ENCODE measurements around the gene LIM2. TPM values are rescaled to one million over a fixed set of nuclear protein-coding genes. Genes with fewer than 3 reads are reported as not detected.

The LIM2 gene
- total and polyA plus RNA-seq, 7 donors: not detected

GRCh38 chr19:51346742-51347141 is 41.0 kb downstream of the LIM2 start:
- Histone ChIP-seq H3K9me3 (no peaks in the 10 kb centered on the region), H3K27me3 (ENCODE audit: insufficient read depth in 3 of 3, low read length in 2 of 3) (no peaks in the 10 kb centered on the region), H3K27ac (no peak overlapping the region), H3K4me3 (no peak overlapping the region), H3K4me1 (no peaks in the 10 kb centered on the region), H3K36me3 (ENCODE audit: insufficient read depth in 1 of 2, low read depth in 1 of 2) (peaks cover 0 to 68% of the 10 kb centered on the region in 2 donors)
- intact Hi-C loops (cut with DNase I): no loop called here
- ATAC-seq: no peak
- WGBS, 3 donors: 86 to 92% (median 88%) methylated on average over 17 of the region's 17 CpGs
- no peak for DNase-seq
- TF ChIP-seq CTCF (IDR thresholded peaks at IDR 0.05): no peak

GRCh38 chr19:51345076-51345620 is 42.6 kb downstream of the LIM2 start:
- Histone ChIP-seq H3K4me1 (no peaks in the 10 kb centered on the region), H3K9me3 (no peaks in the 10 kb centered on the region), H3K4me3 (no peak overlapping the region), H3K36me3 (ENCODE audit: insufficient read depth in 1 of 2, low read depth in 1 of 2) (peaks cover 0 to 52% of the 10 kb centered on the region in 2 donors), H3K27ac (no peak overlapping the region), H3K27me3 (ENCODE audit: insufficient read depth in 3 of 3, low read length in 2 of 3) (no peaks in the 10 kb centered on the region)
- intact Hi-C loops (cut with DNase I): no loop called here
- ATAC-seq: no peak
- 97 to 98% (median 97%) methylated on average over 9 of the region's 9 CpGs for WGBS, 3 donors
- no peak for TF ChIP-seq CTCF (IDR thresholded peaks at IDR 0.05)
- peak in 1 of 2 donors; percentile 9 for DNase-seq

GRCh38 chr19:51342631-51343569 is 44.9 kb downstream of the LIM2 start:
- no peak overlapping the region for H3K27ac ChIP-seq
- no peak for TF ChIP-seq CTCF (IDR thresholded peaks at IDR 0.05)
- WGBS, 3 donors: 42 to 49% (median 49%) methylated on average over 9 of the region's 9 CpGs

GRCh38 chr19:51341976-51342580 is 45.7 kb downstream of the LIM2 start, which contains the start of gene VSIG10L:
TSS of gene VSIG10L (minus strand) at chr19:51342139. CDS start at chr19:51342124, 15 bp downstream.
- peaks cover 0 to 23% of the 10 kb centered on the region in 2 donors for H3K36me3 ChIP-seq (ENCODE audit: insufficient read depth in 1 of 2, low read depth in 1 of 2)
- H3K4me3 ChIP-seq: no peak within 1 kb of the TSS
- ATAC-seq (no peak), DNase-seq (peak in 1 of 2 donors; percentile 39)
- H3K9me3 ChIP-seq: no peaks in the 10 kb centered on the region
- WGBS, 3 donors: 30 to 40% (median 33%) methylated on average over 3 of the region's 3 CpGs
- no peaks in the 10 kb centered on the region for H3K27me3 ChIP-seq (ENCODE audit: insufficient read depth in 3 of 3, low read length in 2 of 3)
- H3K27ac ChIP-seq: no peak within 1 kb of the TSS
- no peak for TF ChIP-seq CTCF (IDR thresholded peaks at IDR 0.05)
- intact Hi-C loops (cut with DNase I): no loop called here
- H3K4me1 ChIP-seq: no peaks in the 10 kb centered on the region

More at GRCh38 chr19:51342631-51343569, 44.9 kb downstream of the LIM2 start:
- Histone ChIP-seq H3K4me1 (no peaks in the 10 kb centered on the region), H3K36me3 (ENCODE audit: insufficient read depth in 1 of 2, low read depth in 1 of 2) (peaks cover 0 to 31% of the 10 kb centered on the region in 2 donors), H3K9me3 (no peaks in the 10 kb centered on the region), H3K4me3 (no peak overlapping the region), H3K27me3 (ENCODE audit: insufficient read depth in 3 of 3, low read length in 2 of 3) (no peaks in the 10 kb centered on the region)
- DNase-seq (peak in 1 of 2 donors; percentile 40), ATAC-seq (no peak)
- intact Hi-C loops (cut with DNase I): no loop called here

Data from psoas muscle (tissue), 8 donors.